K562 (cell line): ENCODE results near the gene MYO7A. TPM values are rescaled to one million over a fixed set of nuclear protein-coding genes. Genes with fewer than 3 reads are reported as not detected.

ENCODE experiments used
- ATAC-seq: fragments of 200-7000 bp; cut with Tn5 transposase; 3 replicates; pipeline ENCODE4 v1.9.1; 2020; ENCODE audit warnings: moderate library complexity
- BruUV-seq: library from RNA; stranded (reverse); fragments of 400-500 nt; replicated peaks from 2 replicates; lab custom pipeline; 2021; lab: Mats Ljungman, UMichigan
- CTCF ChIA-PET: fragments of 300-600 bp; formaldehyde crosslinking; extraction: SDS; loops from one replicate; lab custom pipeline; 2021; ENCODE audit warnings: low intra/inter-chr PET ratio; lab: Yijun Ruan, JAX
- POLR2A ChIA-PET: fragments of 300-600, 350-650 bp; sonication (Branson Sonifier 250); formaldehyde crosslinking; extraction: SDS; loops from one replicate; lab custom pipeline; 2021; ENCODE audit warnings: antibody characterized with exemption, inconsistent platforms; lab: Yijun Ruan, JAX
- DNase-seq, 4 experiments: peaks; one replicate each; pipeline versions ENCODE4 v3.0.0 to v3.0.0-alpha.2; 2011 to 2018; ENCODE audit warnings: low spot score in 3 of 4, mixed read lengths in 3 of 4; ENCODE audit errors: extremely low read depth in 1 of 4
- FAIRE-seq: peaks from 2 replicates; lab custom pipeline; 2011; peaks lifted over from hg19 to GRCh38; lab: Jason Lieb, UNC
- H2AFZ ChIP-seq: 2 replicates; pipeline ENCODE4 v1.6.0; 2011; ENCODE audit warnings: low read depth, low read length, control low read depth, inconsistent platforms
- H3K27ac ChIP-seq: fragments of 200-600 bp; 3 replicates; pipeline ENCODE4 v1.8.0; 2011; ENCODE audit warnings: low read depth, mild to moderate bottlenecking, control low read depth, inconsistent platforms, low read length, moderate library complexity, mixed read lengths; ENCODE audit errors: extremely low read depth
- H3K27me3 ChIP-seq, 2 experiments: fragments of 300-600 bp in 1 of 2; 2 replicates in 1 of 2; 3 replicates in 1 of 2; pipeline versions ENCODE4 v1.6.0 to v1.8.0; 2011; ENCODE audit warnings: inconsistent platforms in 2 of 2, low read length in 2 of 2, mild to moderate bottlenecking in 1 of 2, mixed read lengths in 1 of 2, moderate library complexity in 1 of 2; ENCODE audit not compliant: control insufficient read depth in 2 of 2, insufficient read depth in 2 of 2
- H3K36me3 ChIP-seq: fragments of 300-600 bp; 3 replicates; pipeline ENCODE4 v1.8.0; 2011; ENCODE audit warnings: mild to moderate bottlenecking, low read length, inconsistent platforms; ENCODE audit not compliant: control insufficient read depth, insufficient read depth
- H3K4me1 ChIP-seq, 2 experiments: fragments of 200-600 bp in 1 of 2; replicated peaks in 1 of 2; 2 replicates in 1 of 2; 3 replicates in 1 of 2; pipeline versions ENCODE4 v1.5.1 to v1.8.0; 2011; ENCODE audit warnings: inconsistent platforms in 2 of 2, low read length in 2 of 2, mild to moderate bottlenecking in 1 of 2, mixed read lengths in 1 of 2, moderate library complexity in 1 of 2; ENCODE audit not compliant: control insufficient read depth in 2 of 2, insufficient read depth in 2 of 2
- H3K4me2 ChIP-seq: 2 replicates; pipeline ENCODE4 v1.6.1; 2011; ENCODE audit warnings: low read length, control low read depth, inconsistent platforms, mixed read lengths; ENCODE audit not compliant: insufficient read depth
- H3K4me3 ChIP-seq: fragments of 200-600 bp; sonication (generic), shearing (Covaris generic); 2 replicates; pipeline ENCODE4 v1.5.1; 2016; ENCODE audit warnings: control low read depth, inconsistent platforms
- H3K79me2 ChIP-seq: fragments of 200-600 bp; 3 replicates; pipeline ENCODE4 v1.8.0; 2011; ENCODE audit warnings: low read length, inconsistent platforms; ENCODE audit not compliant: control insufficient read depth, insufficient read depth
- H3K9ac ChIP-seq, 2 experiments: 2 replicates each; pipeline versions ENCODE4 v1.6.0 to v1.6.1; 2011; ENCODE audit warnings: low read depth in 2 of 2, low read length in 2 of 2, control low read depth in 1 of 2, inconsistent platforms in 1 of 2, mild to moderate bottlenecking in 1 of 2, mixed read lengths in 1 of 2; ENCODE audit not compliant: insufficient read depth in 1 of 2
- H3K9me1 ChIP-seq: one replicate; pipeline ENCODE4 v1.6.0; 2011; ENCODE audit warnings: inconsistent platforms, mild to moderate bottlenecking, low read length, moderate library complexity; ENCODE audit not compliant: control insufficient read depth, insufficient read depth
- H3K9me3 ChIP-seq: replicated peaks from 2 replicates; pipeline ENCODE4 v1.5.1; 2011; ENCODE audit warnings: low read depth, low read length, inconsistent platforms; ENCODE audit not compliant: control insufficient read depth, insufficient read depth
- H4K20me1 ChIP-seq: replicated peaks from 2 replicates; pipeline ENCODE4 v1.6.1; 2011; ENCODE audit warnings: low read length, inconsistent platforms, mixed read lengths; ENCODE audit not compliant: control insufficient read depth, insufficient read depth
- EGR1 ChIP-seq: fragments of 450-650 bp; conservative IDR thresholded peaks from 2 replicates; pipeline ENCODE4 v1.6.1; 2017; ENCODE audit warnings: mild to moderate bottlenecking
- HMG20A ChIP-seq: fragments of 450-650 bp; formaldehyde crosslinking; conservative IDR thresholded peaks from 2 replicates; pipeline ENCODE4 v1.4.0; 2020; ENCODE audit warnings: mild to moderate bottlenecking, mixed read lengths
- PRPF4 ChIP-seq: fragments of 200-400 bp; formaldehyde crosslinking; IDR thresholded peaks from one replicate; pipeline ENCODE4 v1.6.1; 2017; ENCODE audit warnings: low read length, low read depth, mild to moderate bottlenecking; ENCODE audit not compliant: insufficient read depth, poor library complexity, severe bottlenecking
- TCF7 ChIP-seq: sonication (generic); IDR thresholded peaks from 2 replicates; pipeline ENCODE4 v1.6.1; 2016; ENCODE audit warnings: antibody characterized with exemption, borderline replicate concordance
- ZNF23 ChIP-seq: fragments of 250-450 bp; sonication (Bioruptor Pico); IDR thresholded peaks from 2 replicates; pipeline ENCODE4 v1.4.0; 2020; ENCODE audit warnings: mild to moderate bottlenecking
- WGBS: fragments of 100-300 bp; shearing (Covaris generic); methylation state at CpG from one replicate; pipeline ENCODE4 v1.1.6; 2016; ENCODE audit warnings: low coverage, mixed read lengths; ENCODE audit not compliant: insufficient coverage; ENCODE audit errors: missing lambda C conversion rate; 5-methylcytosine and 5-hydroxymethylcytosine counted together
- in situ Hi-C: fragments of 300-500 bp; cut with MboI; formaldehyde crosslinking; loops from 4 replicates; pipeline ENCODE4 v1.15.0; 2018; ENCODE audit warnings: inconsistent platforms, mixed read lengths
- intact Hi-C: fragments of 100-400 bp; cut with micrococcal nuclease; formaldehyde crosslinking; loops from 2 replicates; pipeline ENCODE4 v1.14.2; 2022
- polyA plus RNA-seq, 8 experiments: library from polyadenylated mRNA; depleted of rRNA in 4 of 8; stranded (reverse) in 5 of 8; unstranded in 3 of 8; fragments of >200 nt; fragmentation: Nextera tagmentation in 2 of 8; fragmentation: Illumina TruSeq in 1 of 8; extraction: Ambion mirVana in 2 of 8; extraction: Trizol in 1 of 8; gene quantifications; 2 replicates each; pipeline versions ENCODE4 v1.2.1 to v1.2.3, GENCODE V29; 2011 to 2014; ENCODE audit warnings: inconsistent platforms in 1 of 8, missing spikeins in 1 of 8
- total RNA-seq, 7 experiments: library from RNA; depleted of rRNA in 6 of 7; stranded (reverse); fragments of >200 nt in 6 of 7; fragmentation: Illumina TruSeq in 2 of 7; extraction: Trizol in 2 of 7; gene quantifications; 2 replicates each; pipeline versions ENCODE4 v1.2.1 to v1.2.3, GENCODE V29; 2011 to 2021; ENCODE audit warnings: low replicate concordance in 1 of 7

The MYO7A gene
- total and polyA plus RNA-seq, 9 of the 15 experiments (the other 6 are each of a cell fraction or from before 2014, with no cell fraction given) = 0.01 to 0.11 (median 0.07) TPM; not detected in 1

- no peak for TF ChIP-seq PRPF4
- no peak for TF ChIP-seq ZNF23
- no peak for TF ChIP-seq HMG20A
Measured at GRCh38 chr11:77176996-77177395, 49.0 kb downstream of the MYO7A start (continued).

- FAIRE-seq = no peak
- no peaks in the 10 kb centered on the region for H3K36me3 ChIP-seq
- no peak overlapping the region for H3K4me2 ChIP-seq
- peaks cover 0 to 4% of the 10 kb centered on the region in 2 experiments; a peak in 1 of 5 replicates for H3K4me1 ChIP-seq
- no peak overlapping the region for H3K27ac ChIP-seq
- BruUV-seq = no TSS peak
- no peaks in the 10 kb centered on the region for H4K20me1 ChIP-seq
- TF ChIP-seq TCF7 (no peak), EGR1 (peak; percentile 57)
- in situ Hi-C loops = no loop called here
- ATAC-seq = no peak
- peaks cover 15 to 66% of the 10 kb centered on the region in 2 experiments; a peak in 3 of 5 replicates for H3K27me3 ChIP-seq
- no peaks in the 10 kb centered on the region for H3K9me3 ChIP-seq
- H3K4me3 ChIP-seq = no peak overlapping the region
- no peak for DNase-seq
- WGBS = 0% methylated on average over 4 of the region's 4 CpGs
- no peak overlapping the region for H2AFZ ChIP-seq
- ChIA-PET POLR2A (no interaction called here), CTCF (no interaction called here)
- peaks cover 2% of the 10 kb centered on the region for H3K9me1 ChIP-seq
- no peaks in the 10 kb centered on the region for H3K79me2 ChIP-seq
- intact Hi-C loops = no loop called here
- no peak overlapping the region for H3K9ac ChIP-seq
Measured at GRCh38 chr11:77178150-77178549, 50.1 kb downstream of the MYO7A start.
